Activated CD8-positive, alpha-beta memory T cell treated with anti-CD3 and anti-CD28 coated beads, Interleukin-2, amount 50 U/mL, for 48 hours (primary cell): ENCODE results near the gene SEC14L6.
"Not testable (repeated sequence)": the region's sequence is repeated elsewhere in the genome, so short reads cannot be mapped to it uniquely, and the experiment has no call there.

Experiments used
- DNase-seq: peaks from one replicate; pipeline ENCODE4 v3.0.0-alpha.2; 2020

The SEC14L6 gene

GRCh38 chr22:30565341-30565740, 18.8 kb upstream of the SEC14L6 start:
- no peak for DNase-seq

GRCh38 chr22:30564761-30565119, 18.2 kb upstream of the SEC14L6 start:
- no peak for DNase-seq

GRCh38 chr22:30564045-30564760, 17.7 kb upstream of the SEC14L6 start:
- no peak for DNase-seq

- DNase-seq, result no peak
Measured at GRCh38 chr22:30562366-30562765, 15.8 kb upstream of the SEC14L6 start.

GRCh38 chr22:30561402-30562189, 15.1 kb upstream of the SEC14L6 start:
- DNase-seq, result no peak

GRCh38 chr22:30560643-30561202, 14.2 kb upstream of the SEC14L6 start:
- DNase-seq, result not testable (repeated sequence)

- DNase-seq, result no peak
Measured at GRCh38 chr22:30559889-30560288, 13.3 kb upstream of the SEC14L6 start.

- DNase-seq, result no peak
Measured at GRCh38 chr22:30557243-30557642, 10.7 kb upstream of the SEC14L6 start.

- no peak for DNase-seq
Measured at GRCh38 chr22:30556388-30556787, 9.8 kb upstream of the SEC14L6 start.

- no peak for DNase-seq
Measured at GRCh38 chr22:30555282-30556210, 9.0 kb upstream of the SEC14L6 start.

- no peak for DNase-seq
Measured at GRCh38 chr22:30553971-30554370, 7.4 kb upstream of the SEC14L6 start.

GRCh38 chr22:30552719-30553118, 6.2 kb upstream of the SEC14L6 start:
- no peak for DNase-seq

GRCh38 chr22:30551813-30552212, 5.3 kb upstream of the SEC14L6 start:
- DNase-seq, result not testable (repeated sequence)

GRCh38 chr22:30547188-30547587, 647 bp upstream of the SEC14L6 start:
- DNase-seq, result no peak

GRCh38 chr22:30542811-30543188, 3.7 kb downstream of the SEC14L6 start:
- no peak for DNase-seq

GRCh38 chr22:30541961-30542810, 4.4 kb downstream of the SEC14L6 start:
- DNase-seq, result no peak

- not testable (repeated sequence) for DNase-seq
Measured at GRCh38 chr22:30541511-30541910, 5.0 kb downstream of the SEC14L6 start.

GRCh38 chr22:30539368-30539767, 7.2 kb downstream of the SEC14L6 start:
- no peak for DNase-seq

GRCh38 chr22:30538280-30538679, 8.3 kb downstream of the SEC14L6 start:
- DNase-seq, result no peak

- DNase-seq, result no peak
Measured at GRCh38 chr22:30537083-30537731, 9.3 kb downstream of the SEC14L6 start.

GRCh38 chr22:30535182-30535581, 11.4 kb downstream of the SEC14L6 start:
- DNase-seq, result no peak
